Loucy (cell line): ENCODE measurements around the gene CNTNAP3.
"Not testable (repeated sequence)": the region's sequence is repeated elsewhere in the genome, so short reads cannot be mapped to it uniquely, and the experiment has no call there.

ENCODE experiments used
- EZH2phosphoT487 ChIP-seq: fragments of 200-600 bp; IDR thresholded peaks from 2 replicates; pipeline ENCODE4 v1.6.1; 2018; ENCODE audit warnings: antibody characterized with exemption, mild to moderate bottlenecking, moderate library complexity, borderline replicate concordance
- TF ChIP-seq, protein P1 (sequence below): fragments of 200-600 bp; sonication (generic); conservative IDR thresholded peaks from 2 replicates; pipeline ENCODE4 v1.5.1; 2014; ENCODE audit warnings: mild to moderate bottlenecking, antibody characterized with exemption, low read length

- TF ChIP-seq, protein P1, sequence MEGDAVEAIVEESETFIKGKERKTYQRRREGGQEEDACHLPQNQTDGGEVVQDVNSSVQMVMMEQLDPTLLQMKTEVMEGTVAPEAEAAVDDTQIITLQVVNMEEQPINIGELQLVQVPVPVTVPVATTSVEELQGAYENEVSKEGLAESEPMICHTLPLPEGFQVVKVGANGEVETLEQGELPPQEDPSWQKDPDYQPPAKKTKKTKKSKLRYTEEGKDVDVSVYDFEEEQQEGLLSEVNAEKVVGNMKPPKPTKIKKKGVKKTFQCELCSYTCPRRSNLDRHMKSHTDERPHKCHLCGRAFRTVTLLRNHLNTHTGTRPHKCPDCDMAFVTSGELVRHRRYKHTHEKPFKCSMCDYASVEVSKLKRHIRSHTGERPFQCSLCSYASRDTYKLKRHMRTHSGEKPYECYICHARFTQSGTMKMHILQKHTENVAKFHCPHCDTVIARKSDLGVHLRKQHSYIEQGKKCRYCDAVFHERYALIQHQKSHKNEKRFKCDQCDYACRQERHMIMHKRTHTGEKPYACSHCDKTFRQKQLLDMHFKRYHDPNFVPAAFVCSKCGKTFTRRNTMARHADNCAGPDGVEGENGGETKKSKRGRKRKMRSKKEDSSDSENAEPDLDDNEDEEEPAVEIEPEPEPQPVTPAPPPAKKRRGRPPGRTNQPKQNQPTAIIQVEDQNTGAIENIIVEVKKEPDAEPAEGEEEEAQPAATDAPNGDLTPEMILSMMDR, result not testable (repeated sequence)
- not testable (repeated sequence) for TF ChIP-seq EZH2phosphoT487
Observed at GRCh38 chr9:39054453-39054852, 233.5 kb downstream of the CNTNAP3 start.
